OCI-LY3 (cell line): ENCODE results near the gene ITGA3.

Source experiments
- CTCF ChIP-seq: fragments of 200-600, 300-600 bp; sonication (generic); IDR thresholded peaks from 2 replicates; pipeline ENCODE4 v1.5.1; 2014; ENCODE audit warnings: antibody characterized with exemption, low read length, low read depth
- EZH2phosphoT487 ChIP-seq: fragments of 200-600 bp; shearing (Covaris generic); IDR thresholded peaks from 2 replicates; pipeline ENCODE4 v1.6.1; 2018; ENCODE audit warnings: antibody characterized with exemption, mixed run types, low read depth

- TF ChIP-seq CTCF (no peak), EZH2phosphoT487 (no peak)
Measured at GRCh38 chr17:50035945-50036344, 20.0 kb upstream of the ITGA3 start.
